Cardiac muscle cell (in vitro differentiated cells and primary cell): ENCODE measurements around the gene ATP8A2. TPM values are rescaled to one million over a fixed set of nuclear protein-coding genes. Genes with fewer than 3 reads are reported as not detected.

ENCODE experiments used
- DNase-seq, 2 donors: peaks; one replicate each; pipeline versions ENCODE4 v3.0.0 to v3.0.0-alpha.2; 2010 to 2017; ENCODE audit warnings: low read depth in 1 of 2, low spot score in 1 of 2
- H3K27ac ChIP-seq: fragments of 200-600 bp; sonication (generic); 2 replicates; pipeline ENCODE4 v1.5.1; 2016
- H3K27me3 ChIP-seq: fragments of 200-600 bp; sonication (generic); 2 replicates; pipeline ENCODE4 v1.6.0; 2016; ENCODE audit warnings: control low read depth
- H3K36me3 ChIP-seq: fragments of 200-600 bp; sonication (generic); 2 replicates; pipeline ENCODE4 v1.5.1; 2016; ENCODE audit warnings: control low read depth
- H3K4me1 ChIP-seq: fragments of 200-600 bp; sonication (generic); 2 replicates; pipeline ENCODE4 v1.8.1; 2017; ENCODE audit warnings: low read depth, mild to moderate bottlenecking, mixed run types
- H3K4me3 ChIP-seq: fragments of 200-600 bp; sonication (generic); 2 replicates; pipeline ENCODE4 v1.5.1; 2016; ENCODE audit warnings: mild to moderate bottlenecking
- H3K9me3 ChIP-seq: fragments of 200-600 bp; sonication (generic); 2 replicates; pipeline ENCODE4 v1.5.1; 2017; ENCODE audit warnings: low read depth, mild to moderate bottlenecking, control low read depth
- polyA plus RNA-seq: library from polyadenylated mRNA; unstranded; fragments of >200 nt; fragmentation: Nextera tagmentation; extraction: Ambion mirVana; gene quantifications from 2 replicates; pipeline ENCODE4 v1.2.1, GENCODE V29; 2016
- total RNA-seq: library from RNA; depleted of rRNA; stranded (reverse); fragments of >200 nt; gene quantifications from 2 replicates; pipeline ENCODE4 v1.2.3, GENCODE V29; 2016
- TF ChIP-seq, protein P1 (sequence below): IDR thresholded peaks from 2 replicates; pipeline ENCODE4 v1.5.1; 2012; ENCODE audit warnings: low read depth, mild to moderate bottlenecking, low read length

Gene ATP8A2
- total and polyA plus RNA-seq, 2 experiments from 2014 or later, result 0.86 to 0.89 TPM

DNA sequence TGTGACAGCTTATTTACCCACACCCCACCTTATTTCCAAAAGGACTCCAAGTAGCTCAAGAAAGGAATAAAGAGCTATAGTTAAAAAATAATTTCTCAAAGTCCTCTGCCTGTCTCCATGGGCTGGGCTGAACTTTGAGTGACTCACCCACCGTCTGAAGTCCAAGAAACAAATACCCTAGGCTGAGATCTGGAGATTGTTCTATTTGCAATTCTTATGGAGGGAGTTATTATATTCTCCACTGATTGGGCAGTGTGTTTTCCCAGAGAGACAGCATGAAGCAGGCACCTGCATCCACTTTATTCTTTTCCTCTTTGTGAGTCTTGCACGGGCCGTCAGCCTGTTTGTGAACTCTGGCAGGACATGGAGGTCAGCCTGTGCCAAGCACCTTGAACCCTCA is 616.9 kb downstream of the ATP8A2 start:
- no peaks in the 10 kb centered on the region for H3K27me3 ChIP-seq
- no peaks in the 10 kb centered on the region for H3K36me3 ChIP-seq
- TF ChIP-seq, protein P1, sequence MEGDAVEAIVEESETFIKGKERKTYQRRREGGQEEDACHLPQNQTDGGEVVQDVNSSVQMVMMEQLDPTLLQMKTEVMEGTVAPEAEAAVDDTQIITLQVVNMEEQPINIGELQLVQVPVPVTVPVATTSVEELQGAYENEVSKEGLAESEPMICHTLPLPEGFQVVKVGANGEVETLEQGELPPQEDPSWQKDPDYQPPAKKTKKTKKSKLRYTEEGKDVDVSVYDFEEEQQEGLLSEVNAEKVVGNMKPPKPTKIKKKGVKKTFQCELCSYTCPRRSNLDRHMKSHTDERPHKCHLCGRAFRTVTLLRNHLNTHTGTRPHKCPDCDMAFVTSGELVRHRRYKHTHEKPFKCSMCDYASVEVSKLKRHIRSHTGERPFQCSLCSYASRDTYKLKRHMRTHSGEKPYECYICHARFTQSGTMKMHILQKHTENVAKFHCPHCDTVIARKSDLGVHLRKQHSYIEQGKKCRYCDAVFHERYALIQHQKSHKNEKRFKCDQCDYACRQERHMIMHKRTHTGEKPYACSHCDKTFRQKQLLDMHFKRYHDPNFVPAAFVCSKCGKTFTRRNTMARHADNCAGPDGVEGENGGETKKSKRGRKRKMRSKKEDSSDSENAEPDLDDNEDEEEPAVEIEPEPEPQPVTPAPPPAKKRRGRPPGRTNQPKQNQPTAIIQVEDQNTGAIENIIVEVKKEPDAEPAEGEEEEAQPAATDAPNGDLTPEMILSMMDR, result no peak
- H3K4me3 ChIP-seq, result no peak overlapping the region
- H3K4me1 ChIP-seq, result peaks cover 6% of the 10 kb centered on the region
- no peak for DNase-seq
- no peak overlapping the region for H3K27ac ChIP-seq
- no peaks in the 10 kb centered on the region for H3K9me3 ChIP-seq

DNA sequence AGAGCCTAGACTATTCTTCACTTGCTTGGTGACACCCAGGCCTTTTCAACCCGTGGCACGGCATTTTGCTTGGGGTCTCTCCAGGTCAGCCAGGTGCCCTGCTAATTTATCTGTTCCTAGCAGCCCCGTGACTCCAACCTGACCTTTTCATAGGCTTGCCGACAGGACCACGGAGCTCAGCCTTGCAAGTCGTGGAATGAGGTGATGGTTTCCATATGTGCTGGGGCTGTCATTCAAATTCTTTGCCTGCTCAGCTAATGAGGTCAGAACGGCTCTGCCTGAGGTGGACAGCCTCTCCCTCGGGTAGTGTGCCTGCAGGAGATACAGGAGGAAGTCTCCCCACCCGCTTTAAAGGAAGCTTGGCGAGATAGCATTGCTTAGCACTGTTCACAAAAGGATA is 619.0 kb downstream of the ATP8A2 start:
- DNase-seq, result peak; percentile 30 to 77
- no peaks in the 10 kb centered on the region for H3K27me3 ChIP-seq
- TF ChIP-seq, protein P1, result no peak

DNA sequence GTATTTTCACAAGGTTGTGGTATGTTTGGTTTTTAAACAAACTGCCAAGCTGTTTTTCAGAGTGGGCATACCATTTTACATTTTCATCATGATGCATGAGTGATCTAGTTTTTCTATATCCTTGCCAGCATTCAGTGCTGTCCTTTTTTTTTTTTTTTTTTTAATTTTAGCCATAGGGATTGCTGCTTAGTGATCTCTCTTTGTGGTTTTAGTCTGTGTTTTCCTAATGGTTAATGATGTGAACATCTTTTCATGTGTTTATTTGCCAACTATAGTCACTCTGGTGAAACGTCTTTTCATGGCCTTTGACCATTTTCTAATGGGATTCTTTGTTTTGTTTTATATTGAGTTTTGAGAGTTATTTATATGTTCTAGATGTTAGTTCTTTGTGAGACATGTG is 620.3 kb downstream of the ATP8A2 start:
- Histone ChIP-seq H3K36me3 (no peaks in the 10 kb centered on the region), H3K9me3 (no peaks in the 10 kb centered on the region), H3K27ac (no peak overlapping the region), H3K4me1 (peaks cover 6% of the 10 kb centered on the region), H3K4me3 (no peak overlapping the region), H3K27me3 (no peaks in the 10 kb centered on the region)
- TF ChIP-seq, protein P1, result no peak
- DNase-seq, result no peak

More for the DNA sequence above, 619.0 kb downstream of the ATP8A2 start:
- Histone ChIP-seq H3K4me1 (peaks cover 6% of the 10 kb centered on the region), H3K4me3 (no peak overlapping the region), H3K27ac (peak overlapping the region; percentile 24), H3K9me3 (no peaks in the 10 kb centered on the region), H3K36me3 (no peaks in the 10 kb centered on the region)

DNA sequence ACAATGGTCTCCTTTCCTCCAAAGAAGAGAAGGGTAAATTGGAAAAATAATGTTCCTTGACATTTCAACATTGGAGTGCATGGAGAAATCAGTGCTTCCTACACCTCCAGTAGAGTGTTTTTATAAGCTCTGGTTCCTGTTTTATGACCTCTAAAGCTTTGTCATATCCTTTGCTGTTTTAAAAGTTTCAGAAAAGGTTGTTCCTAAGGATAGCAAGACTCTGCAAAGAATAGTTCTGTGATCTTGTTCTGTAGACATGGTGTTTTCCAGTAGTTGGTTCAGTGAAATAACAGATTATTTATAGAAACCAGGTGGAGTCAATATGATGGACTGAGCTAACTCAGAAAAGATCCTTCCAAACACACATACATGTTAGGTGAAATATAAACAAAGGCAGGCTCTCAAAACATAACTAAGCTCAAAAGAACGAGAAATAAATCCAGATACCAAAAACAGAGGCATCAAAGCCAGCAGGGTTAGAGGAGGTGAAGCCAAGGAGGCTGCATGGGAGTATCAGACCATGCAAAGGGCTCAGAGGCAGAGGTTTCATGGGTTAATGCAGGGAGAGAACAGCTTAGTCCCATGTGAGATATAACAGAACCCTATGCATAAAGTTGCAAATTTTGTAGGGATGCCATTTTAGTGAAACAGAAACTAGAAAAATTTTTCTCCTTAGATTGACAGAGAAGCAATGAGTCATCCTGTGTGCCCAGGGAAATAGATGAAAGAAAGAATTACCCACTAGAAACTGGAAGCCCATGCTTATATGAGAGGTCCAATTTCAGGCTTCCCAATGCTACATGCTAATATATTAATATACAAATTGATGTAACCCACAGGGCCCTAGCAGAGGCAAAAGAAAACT is 635.7 kb downstream of the ATP8A2 start:
- Histone ChIP-seq H3K27ac (no peak overlapping the region), H3K4me1 (no peaks in the 10 kb centered on the region), H3K27me3 (no peaks in the 10 kb centered on the region), H3K9me3 (no peaks in the 10 kb centered on the region), H3K4me3 (no peak overlapping the region), H3K36me3 (no peaks in the 10 kb centered on the region)
- TF ChIP-seq, protein P1, result no peak
- no peak for DNase-seq

DNA sequence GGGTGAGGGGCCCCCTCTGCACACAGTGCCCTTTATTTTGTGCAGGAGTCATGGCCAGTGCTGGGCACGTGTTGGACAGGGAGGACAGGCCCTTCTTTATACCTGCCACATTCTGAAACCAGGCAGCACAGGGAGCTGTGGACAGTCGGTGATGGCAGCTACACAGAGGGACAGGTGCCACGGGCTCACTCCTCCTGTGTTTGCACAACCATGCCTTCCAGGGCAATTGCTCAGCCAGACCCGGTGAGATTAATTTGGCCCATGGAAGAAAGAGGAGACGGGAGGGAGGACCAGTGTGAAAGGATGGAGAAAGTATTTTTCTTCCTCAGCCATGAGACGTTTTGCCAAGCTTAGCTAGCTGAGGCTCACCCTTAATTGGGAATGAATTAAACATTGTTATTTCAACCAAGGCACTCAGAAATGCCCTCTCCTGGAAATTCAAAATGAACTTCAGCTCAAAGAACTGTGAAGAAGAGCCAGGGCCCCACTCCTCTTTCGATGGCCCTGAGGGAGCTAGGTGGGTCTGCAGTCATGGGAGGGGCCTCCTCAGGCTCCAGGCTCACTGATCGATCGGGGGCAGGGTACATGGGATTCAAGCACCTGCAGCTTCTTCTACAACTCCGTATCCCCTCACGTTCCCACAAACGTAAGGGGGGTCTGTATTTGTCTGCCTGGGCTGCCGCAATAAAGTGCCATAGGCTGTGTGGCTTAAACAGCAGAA is 638.9 kb downstream of the ATP8A2 start:
- Histone ChIP-seq H3K9me3 (no peaks in the 10 kb centered on the region), H3K4me1 (no peaks in the 10 kb centered on the region), H3K27me3 (no peaks in the 10 kb centered on the region), H3K36me3 (no peaks in the 10 kb centered on the region), H3K27ac (no peak overlapping the region), H3K4me3 (no peak overlapping the region)
- DNase-seq, result no peak
- TF ChIP-seq, protein P1, result no peak
